OCI-LY1 (cell line): ENCODE results near the gene PXDN.

Experiments used
- H2AFZ ChIP-seq: fragments of 200-600 bp; sonication (generic), shearing (Covaris generic); 2 replicates; pipeline ENCODE4 v1.6.0; 2014; ENCODE audit warnings: antibody characterized with exemption, mild to moderate bottlenecking, low read length
- H3F3A ChIP-seq: fragments of 200-600 bp; sonication (generic), shearing (Covaris generic); 2 replicates; pipeline ENCODE4 v1.6.0; 2014; ENCODE audit warnings: mild to moderate bottlenecking, antibody characterized with exemption, low read length, moderate library complexity; ENCODE audit not compliant: insufficient read depth
- H3K27ac ChIP-seq: fragments of 200-600 bp; sonication (generic); 2 replicates; pipeline ENCODE4 v1.5.1; 2014; ENCODE audit warnings: low read length, mixed run types, mild to moderate bottlenecking, low read depth; ENCODE audit not compliant: poor library complexity, severe bottlenecking
- H3K27me3 ChIP-seq: fragments of 200-600 bp; sonication (generic); 2 replicates; pipeline ENCODE4 v1.6.0; 2014; ENCODE audit warnings: antibody characterized with exemption, mild to moderate bottlenecking, low read length, moderate library complexity; ENCODE audit not compliant: insufficient read depth
- H3K36me3 ChIP-seq: fragments of 200-600 bp; sonication (generic); 2 replicates; pipeline ENCODE4 v1.6.1; 2014; ENCODE audit warnings: mild to moderate bottlenecking, antibody characterized with exemption, low read length, moderate library complexity, mixed read lengths; ENCODE audit not compliant: insufficient read depth
- H3K4me1 ChIP-seq: fragments of 200-600 bp; sonication (generic); 2 replicates; pipeline ENCODE4 v1.5.1; 2014; ENCODE audit warnings: mild to moderate bottlenecking, low read length, moderate library complexity; ENCODE audit not compliant: insufficient read depth, severe bottlenecking
- H3K4me2 ChIP-seq: fragments of 200-600 bp; sonication (generic), shearing (Covaris generic); 2 replicates; pipeline ENCODE4 v1.6.1; 2014; ENCODE audit warnings: low read length
- H3K4me3 ChIP-seq: fragments of 200-600 bp; sonication (generic); 2 replicates; pipeline ENCODE4 v1.5.1; 2014; ENCODE audit warnings: low read length, low read depth, mild to moderate bottlenecking, mixed read lengths; ENCODE audit not compliant: poor library complexity, severe bottlenecking
- H3K79me2 ChIP-seq: fragments of 200-600 bp; shearing (Covaris generic); 2 replicates; pipeline ENCODE4 v1.6.1; 2016; ENCODE audit warnings: mixed run types, low read length, mixed read lengths; ENCODE audit not compliant: insufficient read depth
- H3K9ac ChIP-seq: fragments of 200-600 bp; sonication (generic), shearing (Covaris generic); 2 replicates; pipeline ENCODE4 v1.6.1; 2014; ENCODE audit warnings: mild to moderate bottlenecking, low read length, mixed read lengths
- H3K9me2 ChIP-seq: fragments of 200-600 bp; sonication (generic), shearing (Covaris generic); 2 replicates; pipeline ENCODE4 v1.6.1; 2014; ENCODE audit warnings: low read depth, mild to moderate bottlenecking, low read length, mixed read lengths
- H3K9me3 ChIP-seq: fragments of 200-600 bp; shearing (Covaris generic); 2 replicates; pipeline ENCODE4 v1.6.1; 2014; ENCODE audit warnings: low read length, mixed read lengths
- H4K20me1 ChIP-seq: fragments of 200-600 bp; sonication (generic), shearing (Covaris generic); 2 replicates; pipeline ENCODE4 v1.6.0; 2016; ENCODE audit warnings: mild to moderate bottlenecking, low read length; ENCODE audit not compliant: insufficient read depth
- EZH2 ChIP-seq: fragments of 200-600 bp; sonication (generic), shearing (Covaris generic); IDR thresholded peaks from 2 replicates; pipeline ENCODE4 v1.8.0; 2017; ENCODE audit warnings: borderline replicate concordance, mixed run types, mild to moderate bottlenecking, antibody characterized with exemption, low read length, moderate library complexity, mixed read lengths
- TF ChIP-seq, protein P1 (sequence below): fragments of 200-600 bp; sonication (generic), shearing (Covaris generic); IDR thresholded peaks from 2 replicates; pipeline ENCODE4 v1.5.1; 2017; ENCODE audit warnings: mild to moderate bottlenecking, antibody characterized with exemption, low read length, moderate library complexity, mixed read lengths

PXDN gene

DNA sequence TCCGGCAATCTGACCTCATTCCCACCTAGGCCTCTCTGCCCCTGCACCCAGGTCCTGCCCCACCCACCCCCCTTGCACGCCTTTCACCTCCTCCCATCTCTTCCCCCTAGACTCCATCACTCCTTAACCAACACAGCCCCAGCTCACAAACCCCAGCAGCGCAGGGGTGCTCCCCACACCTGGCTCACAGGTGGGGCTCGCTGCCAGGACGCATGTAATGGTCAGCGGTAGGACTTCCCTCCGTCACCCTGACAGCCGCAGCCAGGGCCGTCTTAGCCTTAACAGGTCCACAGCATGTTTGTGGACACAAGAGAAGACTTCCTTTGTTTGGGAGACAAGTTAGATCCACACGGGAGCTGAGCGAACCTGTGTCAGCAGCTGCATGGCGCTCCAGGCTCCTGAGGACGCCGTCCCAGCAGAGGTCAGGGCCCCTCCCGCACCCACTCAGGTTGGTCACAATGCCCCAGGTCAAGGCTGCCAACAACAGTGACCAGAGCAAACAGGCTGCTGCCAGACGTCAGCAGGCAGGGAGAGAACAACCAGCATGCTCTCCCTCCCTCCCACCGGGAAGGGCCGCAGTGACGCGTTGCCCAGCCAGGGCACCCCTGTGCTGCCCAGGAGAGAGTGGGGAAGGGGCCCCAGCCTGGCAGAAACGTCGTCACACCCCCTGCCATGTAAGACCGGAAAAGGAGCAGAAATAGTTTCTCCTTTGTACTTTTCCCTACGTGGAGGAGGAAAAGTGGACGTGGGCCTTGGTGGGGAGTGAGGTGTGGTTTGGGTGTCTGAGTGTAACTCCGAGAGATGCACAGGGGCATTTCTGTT lies 68.0 kb downstream of the PXDN start:
- Histone ChIP-seq H2AFZ (no peak overlapping the region), H3K9me2 (no peaks in the 10 kb centered on the region), H3F3A (no peaks in the 10 kb centered on the region), H3K79me2 (no peaks in the 10 kb centered on the region), H3K4me3 (no peak overlapping the region), H3K4me2 (no peak overlapping the region), H3K27ac (no peak overlapping the region), H3K4me1 (no peaks in the 10 kb centered on the region), H4K20me1 (no peaks in the 10 kb centered on the region), H3K27me3 (no peaks in the 10 kb centered on the region), H3K36me3 (no peaks in the 10 kb centered on the region), H3K9me3 (no peaks in the 10 kb centered on the region), H3K9ac (no peak overlapping the region)
- TF ChIP-seq, protein P1, sequence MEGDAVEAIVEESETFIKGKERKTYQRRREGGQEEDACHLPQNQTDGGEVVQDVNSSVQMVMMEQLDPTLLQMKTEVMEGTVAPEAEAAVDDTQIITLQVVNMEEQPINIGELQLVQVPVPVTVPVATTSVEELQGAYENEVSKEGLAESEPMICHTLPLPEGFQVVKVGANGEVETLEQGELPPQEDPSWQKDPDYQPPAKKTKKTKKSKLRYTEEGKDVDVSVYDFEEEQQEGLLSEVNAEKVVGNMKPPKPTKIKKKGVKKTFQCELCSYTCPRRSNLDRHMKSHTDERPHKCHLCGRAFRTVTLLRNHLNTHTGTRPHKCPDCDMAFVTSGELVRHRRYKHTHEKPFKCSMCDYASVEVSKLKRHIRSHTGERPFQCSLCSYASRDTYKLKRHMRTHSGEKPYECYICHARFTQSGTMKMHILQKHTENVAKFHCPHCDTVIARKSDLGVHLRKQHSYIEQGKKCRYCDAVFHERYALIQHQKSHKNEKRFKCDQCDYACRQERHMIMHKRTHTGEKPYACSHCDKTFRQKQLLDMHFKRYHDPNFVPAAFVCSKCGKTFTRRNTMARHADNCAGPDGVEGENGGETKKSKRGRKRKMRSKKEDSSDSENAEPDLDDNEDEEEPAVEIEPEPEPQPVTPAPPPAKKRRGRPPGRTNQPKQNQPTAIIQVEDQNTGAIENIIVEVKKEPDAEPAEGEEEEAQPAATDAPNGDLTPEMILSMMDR, result no peak
- no peak for TF ChIP-seq EZH2

DNA sequence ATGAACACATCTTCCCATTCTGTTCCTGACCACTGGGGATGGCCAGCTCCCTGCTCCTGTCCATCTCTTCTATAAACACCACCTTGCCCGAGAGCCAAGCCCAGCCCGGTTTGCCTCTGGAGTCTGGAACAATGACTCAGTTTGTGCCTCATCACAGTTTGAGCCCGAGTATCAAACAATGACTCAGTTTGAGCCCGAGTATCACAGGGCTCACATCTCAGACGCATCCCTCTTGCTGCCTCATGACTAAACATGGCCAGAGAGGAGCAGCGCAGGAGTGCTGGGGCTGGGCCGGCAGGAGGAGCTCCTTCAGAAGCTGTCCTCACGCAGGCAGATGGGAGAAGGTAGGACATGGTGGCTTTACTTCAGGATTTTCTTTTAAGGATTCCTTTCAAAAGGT lies 68.7 kb downstream of the PXDN start:
- Histone ChIP-seq H3K36me3 (no peaks in the 10 kb centered on the region), H3K9ac (no peak overlapping the region), H3K4me2 (no peak overlapping the region), H3K9me2 (no peaks in the 10 kb centered on the region), H4K20me1 (no peaks in the 10 kb centered on the region), H3F3A (no peaks in the 10 kb centered on the region), H3K4me1 (no peaks in the 10 kb centered on the region), H3K79me2 (no peaks in the 10 kb centered on the region), H3K4me3 (no peak overlapping the region), H2AFZ (no peak overlapping the region), H3K9me3 (no peaks in the 10 kb centered on the region), H3K27ac (no peak overlapping the region), H3K27me3 (no peaks in the 10 kb centered on the region)
- TF ChIP-seq, protein P1, result no peak
- TF ChIP-seq EZH2, result no peak

DNA sequence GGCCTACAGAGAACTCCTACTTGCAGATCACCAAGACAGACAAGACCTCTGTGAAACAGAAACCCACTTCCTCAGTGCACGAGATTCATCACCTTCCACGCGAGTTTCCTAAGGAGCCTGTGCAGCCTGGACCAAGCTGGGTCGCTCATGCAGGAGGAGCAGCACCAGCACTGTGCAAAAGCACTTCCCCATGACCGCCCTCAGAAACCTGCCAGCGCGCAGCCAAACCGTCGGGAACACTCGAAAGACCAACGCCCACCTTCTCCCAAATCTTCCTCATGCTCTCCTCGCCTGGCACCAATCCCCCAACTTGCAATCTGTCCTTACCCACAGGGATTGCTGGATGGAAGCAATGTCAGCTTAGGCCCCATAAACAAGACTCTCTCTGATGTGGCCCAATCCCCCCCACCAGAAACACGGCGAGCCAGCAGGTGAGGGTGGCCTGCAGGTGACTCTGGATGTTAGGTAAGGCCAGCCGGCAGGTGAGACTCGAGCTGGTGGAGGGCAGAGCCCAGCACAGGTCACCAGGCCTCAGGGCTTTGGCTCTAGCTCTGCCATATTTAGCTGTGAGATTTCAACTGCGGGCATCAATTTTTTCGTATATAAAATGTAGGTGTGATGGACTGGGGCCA lies 69.4 kb downstream of the PXDN start:
- H3K79me2 ChIP-seq, result no peaks in the 10 kb centered on the region
- no peaks in the 10 kb centered on the region for H4K20me1 ChIP-seq
- no peak overlapping the region for H2AFZ ChIP-seq
- no peak overlapping the region for H3K27ac ChIP-seq
- H3K4me2 ChIP-seq, result no peak overlapping the region
- H3K27me3 ChIP-seq, result no peaks in the 10 kb centered on the region
- H3K36me3 ChIP-seq, result no peaks in the 10 kb centered on the region
- no peaks in the 10 kb centered on the region for H3F3A ChIP-seq
- H3K4me1 ChIP-seq, result no peaks in the 10 kb centered on the region
- H3K9ac ChIP-seq, result no peak overlapping the region
- no peaks in the 10 kb centered on the region for H3K9me2 ChIP-seq
- no peak overlapping the region for H3K4me3 ChIP-seq
- TF ChIP-seq, protein P1, result no peak
- no peak for TF ChIP-seq EZH2
- H3K9me3 ChIP-seq, result no peaks in the 10 kb centered on the region
